Occipital lobe (tissue), 2 donors: ENCODE results near the gene LEF1. TPM values are rescaled to one million over a fixed set of nuclear protein-coding genes. Genes with fewer than 3 reads are reported as not detected.

Experiments used
- DNase-seq: peaks from one replicate; lab custom pipeline; 2025; lab: John Stamatoyannopoulos, UW
- total RNA-seq: library from RNA; depleted of rRNA; stranded (reverse); fragments of >200 nt; gene quantifications from one replicate; pipeline ENCODE4 v1.2.3, GENCODE V29; 2014

Gene LEF1
- total RNA-seq, 1 donor from 2014 or later, result 6.9 TPM

GRCh38 chr4:108175966-108176365 lies 7.2 kb upstream of the LEF1 start:
- no peak for DNase-seq

GRCh38 chr4:108174856-108175255 lies 6.1 kb upstream of the LEF1 start:
- DNase-seq, result no peak

- DNase-seq, result no peak
Observed at GRCh38 chr4:108173599-108174057, 4.9 kb upstream of the LEF1 start.

- DNase-seq, result no peak
Observed at GRCh38 chr4:108172753-108173598, 4.2 kb upstream of the LEF1 start.

- DNase-seq, result no peak
Observed at GRCh38 chr4:108172231-108172752, 3.6 kb upstream of the LEF1 start.

GRCh38 chr4:108171339-108172230 lies 2.9 kb upstream of the LEF1 start:
- no peak for DNase-seq

GRCh38 chr4:108170631-108171338 lies 2.1 kb upstream of the LEF1 start:
- no peak for DNase-seq

- DNase-seq, result no peak
Observed at GRCh38 chr4:108169664-108170063, 932 bp upstream of the LEF1 start.

GRCh38 chr4:108168160-108168670 lies 517 bp downstream of the LEF1 start:
- no peak for DNase-seq

- DNase-seq, result no peak
Observed at GRCh38 chr4:108166441-108167315, 2.1 kb downstream of the LEF1 start.

- DNase-seq, result no peak
Observed at GRCh38 chr4:108166038-108166437, 2.7 kb downstream of the LEF1 start.

GRCh38 chr4:108165586-108165985 lies 3.1 kb downstream of the LEF1 start:
- no peak for DNase-seq

GRCh38 chr4:108163351-108163750 lies 5.4 kb downstream of the LEF1 start:
- no peak for DNase-seq

- DNase-seq, result no peak
Observed at GRCh38 chr4:108160741-108161352, 7.9 kb downstream of the LEF1 start.

- no peak for DNase-seq
Observed at GRCh38 chr4:108159845-108160244, 8.9 kb downstream of the LEF1 start.

GRCh38 chr4:108157655-108158054 lies 11.1 kb downstream of the LEF1 start:
- no peak for DNase-seq

- no peak for DNase-seq
Observed at GRCh38 chr4:108156391-108156790, 12.3 kb downstream of the LEF1 start.

- no peak for DNase-seq
Observed at GRCh38 chr4:108155373-108155772, 13.4 kb downstream of the LEF1 start.

GRCh38 chr4:108152980-108153379 lies 15.8 kb downstream of the LEF1 start:
- no peak for DNase-seq
